HFFc6 (cell line): ENCODE results near the gene PTPRN2. TPM values are rescaled to one million over a fixed set of nuclear protein-coding genes. Genes with fewer than 3 reads are reported as not detected.
"Not testable (repeated sequence)": the region's sequence is repeated elsewhere in the genome, so short reads cannot be mapped to it uniquely, and the experiment has no call there.

ENCODE experiments used
- DNase-seq: peaks from one replicate; pipeline ENCODE4 v3.0.0-alpha.2; 2018
- H3K27ac Mint-ChIP-seq: 2 replicates; pipeline ENCODE4 v1.8.0; 2020; ENCODE audit warnings: mild to moderate bottlenecking, mixed read lengths
- H3K27me3 Mint-ChIP-seq: 2 replicates; pipeline ENCODE4 v1.8.0; 2021; ENCODE audit warnings: mild to moderate bottlenecking, moderate library complexity, mixed read lengths; ENCODE audit not compliant: insufficient read depth
- H3K36me3 Mint-ChIP-seq: 2 replicates; pipeline ENCODE4 v1.8.0; 2021; ENCODE audit warnings: low read depth, mixed read lengths
- H3K4me1 Mint-ChIP-seq: 2 replicates; pipeline ENCODE4 v1.8.0; 2020; ENCODE audit warnings: low read depth, mixed read lengths
- H3K4me3 Mint-ChIP-seq: 2 replicates; pipeline ENCODE4 v1.8.0; 2020; ENCODE audit warnings: mild to moderate bottlenecking, moderate library complexity, mixed read lengths
- H3K9me3 Mint-ChIP-seq: 2 replicates; pipeline ENCODE4 v1.8.0; 2020; ENCODE audit warnings: mild to moderate bottlenecking, mixed read lengths
- CTCF ChIP-seq: fragments of 200-600 bp; sonication (generic); IDR thresholded peaks from 2 replicates; pipeline ENCODE4 v1.5.0; 2021; ENCODE audit warnings: antibody characterized with exemption, mild to moderate bottlenecking
- total RNA-seq, 6 experiments: library from RNA; stranded (reverse); fragmentation: NEBNext Ultra II Directional; extraction: Animal tissue kit (Norgen Biotek cat#: 25700); gene quantifications; 2 replicates in 1 of 6; 3 replicates in 5 of 6; pipeline ENCODE4 v1.2.3, GENCODE V29; 2021

Gene PTPRN2
- total RNA-seq, 6 experiments from 2014 or later = 0.05 to 0.27 (median 0.23) TPM

- H3K27me3 Mint-ChIP-seq = no peaks in the 10 kb centered on the region
Measured at GRCh38 chr7:158255156-158255555, 332.5 kb downstream of the PTPRN2 start.

GRCh38 chr7:158253670-158254045, 334.0 kb downstream of the PTPRN2 start:
- not testable (repeated sequence) for H3K27me3 Mint-ChIP-seq, H3K4me3 Mint-ChIP-seq, DNase-seq, H3K4me1 Mint-ChIP-seq, H3K27ac Mint-ChIP-seq
- Mint-ChIP-seq H3K36me3 (peaks cover 11% of the 10 kb centered on the region), H3K9me3 (peaks cover 62% of the 10 kb centered on the region)

More at GRCh38 chr7:158255156-158255555, 332.5 kb downstream of the PTPRN2 start:
- no peak for TF ChIP-seq CTCF
- Mint-ChIP-seq H3K36me3 (peaks cover 14% of the 10 kb centered on the region), H3K4me3 (no peak overlapping the region), H3K27ac (no peak overlapping the region), H3K4me1 (no peaks in the 10 kb centered on the region), H3K9me3 (peaks cover 75% of the 10 kb centered on the region)
- no peak for DNase-seq

GRCh38 chr7:158252837-158253669, 334.6 kb downstream of the PTPRN2 start:
- H3K36me3 Mint-ChIP-seq = peaks cover 4% of the 10 kb centered on the region
- no peak for DNase-seq
- peaks cover 56% of the 10 kb centered on the region for H3K9me3 Mint-ChIP-seq
- H3K4me3 Mint-ChIP-seq = no peak overlapping the region
- no peaks in the 10 kb centered on the region for H3K4me1 Mint-ChIP-seq
- H3K27ac Mint-ChIP-seq = no peak overlapping the region
- TF ChIP-seq CTCF = no peak
- H3K27me3 Mint-ChIP-seq = no peaks in the 10 kb centered on the region

GRCh38 chr7:158252081-158252836, 335.4 kb downstream of the PTPRN2 start:
- no peak for TF ChIP-seq CTCF
- Mint-ChIP-seq H3K9me3 (peaks cover 52% of the 10 kb centered on the region), H3K4me1 (no peaks in the 10 kb centered on the region), H3K27me3 (no peaks in the 10 kb centered on the region), H3K27ac (no peak overlapping the region), H3K36me3 (peaks cover 4% of the 10 kb centered on the region; the same call in 1 of the 2 replicates), H3K4me3 (no peak overlapping the region)
- DNase-seq = no peak

GRCh38 chr7:158251061-158251965, 336.3 kb downstream of the PTPRN2 start:
- Mint-ChIP-seq H3K9me3 (peaks cover 50% of the 10 kb centered on the region), H3K27ac (no peak overlapping the region), H3K4me1 (no peaks in the 10 kb centered on the region), H3K36me3 (peaks cover 4% of the 10 kb centered on the region), H3K4me3 (no peak overlapping the region), H3K27me3 (no peaks in the 10 kb centered on the region)
- no peak for TF ChIP-seq CTCF
- no peak for DNase-seq
